ENCODE results near the gene SCD.
A peak's percentile ranks its signal among the peaks of the same experiment; 100 is the strongest.

The SCD gene

DNA sequence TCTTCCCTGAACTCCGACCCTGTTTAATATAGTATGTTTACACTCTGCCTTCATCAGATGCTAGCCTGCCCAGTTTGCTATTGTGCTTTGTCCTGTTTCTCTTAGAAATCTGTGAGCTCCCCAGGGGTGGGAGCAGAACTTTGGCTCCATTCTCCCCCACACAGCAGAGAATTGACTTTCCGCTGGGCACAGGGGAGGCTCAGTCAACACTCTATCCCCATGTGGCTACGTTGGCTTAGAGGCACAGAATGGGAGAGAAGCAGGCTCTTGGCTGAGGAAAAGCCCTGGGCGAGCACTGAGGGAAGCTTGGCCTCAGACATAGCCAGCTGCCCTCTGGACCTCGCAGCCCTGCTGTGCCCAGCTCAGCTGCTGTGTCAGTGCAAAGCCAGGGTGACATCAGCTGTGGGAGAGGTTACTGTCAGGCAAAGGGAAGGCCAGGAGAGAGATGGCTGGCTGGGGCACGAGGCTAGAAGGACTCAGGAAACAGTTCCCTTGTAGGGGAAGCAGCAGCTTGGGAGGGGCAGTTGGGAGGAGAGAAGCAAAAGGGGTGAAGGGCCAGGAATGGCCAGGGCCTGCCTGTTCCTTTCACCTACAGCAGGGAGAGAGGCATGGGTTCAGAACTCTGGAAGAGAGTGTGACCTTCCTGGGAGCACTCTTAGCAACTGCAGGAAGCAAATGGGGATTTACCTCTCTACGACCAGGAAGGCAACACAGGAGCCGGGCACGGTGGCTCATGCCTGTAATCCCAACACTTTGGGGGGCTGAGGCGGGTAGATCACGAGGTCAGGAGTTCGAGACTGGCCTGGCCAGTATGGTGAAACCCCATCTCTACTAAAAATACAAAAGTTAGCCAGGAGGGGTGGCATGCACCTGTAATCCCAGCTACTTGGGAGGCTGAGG lies 5.8 kb upstream of the SCD start:
- DNase-seq = no peak

DNA sequence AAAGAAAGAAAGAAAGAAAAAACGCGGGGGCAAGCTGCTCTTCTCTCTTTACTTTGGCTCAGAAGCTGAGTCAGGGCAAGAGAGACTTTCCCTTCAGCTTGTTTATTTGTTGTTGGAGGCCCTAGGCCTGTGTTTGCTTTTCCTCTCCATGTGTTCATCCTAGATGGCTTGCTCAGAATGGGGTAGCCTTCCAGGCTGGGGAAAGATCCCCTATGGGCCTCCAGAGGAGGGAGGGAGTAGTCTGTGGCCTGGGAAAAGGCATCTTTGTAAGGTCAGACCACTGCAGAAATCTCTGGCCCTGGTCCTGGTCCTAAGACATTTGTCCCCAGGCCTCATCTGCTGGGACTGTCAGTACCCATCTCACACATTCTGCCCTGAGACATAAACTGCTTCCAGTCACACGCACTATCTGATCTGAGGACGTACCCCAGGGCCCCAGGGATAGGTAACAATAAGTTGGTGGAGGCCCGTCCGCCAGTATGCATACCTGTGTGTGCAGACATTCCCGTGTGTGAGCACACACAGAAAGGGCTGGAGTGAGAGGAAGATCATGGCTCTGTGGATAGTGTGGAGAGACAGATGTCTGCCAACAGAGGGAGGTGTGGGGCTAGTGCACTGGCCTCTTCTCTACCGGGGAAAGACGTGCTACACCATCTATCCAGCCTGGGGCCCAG lies 4.9 kb upstream of the SCD start:
- DNase-seq = peak; percentile 27

DNA sequence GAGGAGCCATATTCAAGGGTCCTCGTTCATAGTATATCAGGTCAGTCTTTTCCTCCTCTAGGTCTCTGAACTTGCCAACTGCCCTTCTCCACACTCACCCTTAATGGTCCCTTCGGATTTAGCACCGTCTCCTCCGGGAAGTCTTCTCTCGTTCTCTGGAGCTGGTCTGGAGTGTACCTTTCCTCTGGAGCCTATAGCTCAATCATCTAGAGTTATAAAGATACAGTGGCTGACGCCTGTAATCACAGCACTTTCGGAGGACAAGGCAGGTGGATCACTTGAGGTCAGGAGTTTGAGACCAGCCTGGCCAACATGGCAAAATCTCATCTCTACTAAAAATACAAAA lies 4.4 kb upstream of the SCD start:
- DNase-seq = no peak

GRCh38 chr10:100344241-100344788 lies 2.7 kb upstream of the SCD start:
- no peak for DNase-seq

- DNase-seq = no peak
These were observed 1.3 kb upstream of the SCD start for GRCh38 chr10:100345570-100346330.

DNA sequence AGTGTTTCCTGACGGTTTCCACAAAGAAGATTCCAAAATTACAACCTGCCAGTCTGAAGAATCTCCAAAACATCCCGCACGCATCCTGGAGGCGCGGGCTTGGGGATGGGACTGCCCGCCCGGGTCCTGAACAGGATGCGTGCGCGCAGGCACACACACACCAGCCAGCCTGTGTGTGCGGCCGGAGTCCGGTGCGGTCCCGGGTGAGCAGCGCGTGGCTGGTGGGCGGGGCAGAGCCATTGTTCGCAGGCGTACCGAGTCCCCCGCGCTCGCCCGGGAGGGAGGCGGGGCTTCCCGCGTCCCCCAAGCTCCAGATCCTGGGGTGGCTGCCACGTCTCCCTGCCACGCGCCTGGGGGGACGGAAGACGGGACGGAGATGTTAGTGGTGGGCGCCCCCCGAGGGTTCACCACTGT lies 675 bp upstream of the SCD start:
- DNase-seq = peak; percentile 41

- DNase-seq = no peak
These were observed 649 bp downstream of the SCD start for GRCh38 chr10:100347568-100348195.

DNA sequence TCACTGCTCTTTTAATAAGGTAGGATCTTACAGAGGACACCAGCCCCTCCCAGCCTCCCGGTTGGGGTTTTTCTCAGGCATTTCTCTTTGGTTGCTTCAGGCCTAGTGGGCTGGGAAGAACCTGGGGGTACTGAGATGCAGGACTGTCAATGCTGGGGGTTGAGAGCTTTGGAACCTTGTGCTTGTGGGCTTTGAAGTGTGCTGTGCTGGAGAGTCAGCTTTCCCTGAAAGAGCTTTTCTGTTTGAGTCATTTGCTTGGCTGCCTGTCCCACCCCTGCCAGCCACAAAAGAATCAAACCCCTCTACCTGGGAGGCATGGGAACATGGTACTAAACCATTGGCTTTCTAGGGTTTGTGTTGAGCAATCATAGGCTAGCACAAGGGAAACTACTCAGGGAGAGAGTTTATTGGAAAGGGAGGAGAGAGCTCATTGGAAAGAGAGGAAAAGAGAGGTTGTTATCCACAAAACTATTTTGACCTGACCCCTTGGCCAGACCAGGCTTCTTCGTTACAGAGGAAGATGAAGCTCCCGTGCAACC lies 1.4 kb downstream of the SCD start:
- no peak for DNase-seq

DNA sequence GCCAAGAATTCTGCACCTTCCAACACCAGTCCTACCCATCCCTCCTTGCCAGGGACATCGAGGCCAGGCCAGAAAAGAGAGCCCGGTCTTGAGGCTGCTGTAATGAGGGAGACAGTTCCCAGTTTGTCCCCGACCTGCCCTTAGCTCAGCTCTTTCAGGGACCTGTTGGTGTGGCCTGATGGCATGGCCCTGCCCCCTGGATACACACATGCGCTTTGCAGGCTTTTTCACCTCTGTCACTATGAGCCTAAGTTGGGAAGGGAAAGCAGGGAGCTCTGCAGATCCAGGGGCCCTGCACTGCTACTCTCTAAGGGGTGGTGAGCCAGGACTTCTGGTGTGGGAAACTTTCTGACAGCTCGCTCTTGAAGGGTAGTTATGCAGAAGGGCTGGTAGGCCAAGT lies 2.1 kb downstream of the SCD start:
- DNase-seq = no peak

- no peak for DNase-seq
These were observed 2.6 kb downstream of the SCD start for GRCh38 chr10:100349672-100350071.

GRCh38 chr10:100350914-100351485 lies 4.0 kb downstream of the SCD start:
- DNase-seq = no peak

- DNase-seq = no peak
These were observed 6.9 kb downstream of the SCD start for GRCh38 chr10:100353770-100354485.

DNA sequence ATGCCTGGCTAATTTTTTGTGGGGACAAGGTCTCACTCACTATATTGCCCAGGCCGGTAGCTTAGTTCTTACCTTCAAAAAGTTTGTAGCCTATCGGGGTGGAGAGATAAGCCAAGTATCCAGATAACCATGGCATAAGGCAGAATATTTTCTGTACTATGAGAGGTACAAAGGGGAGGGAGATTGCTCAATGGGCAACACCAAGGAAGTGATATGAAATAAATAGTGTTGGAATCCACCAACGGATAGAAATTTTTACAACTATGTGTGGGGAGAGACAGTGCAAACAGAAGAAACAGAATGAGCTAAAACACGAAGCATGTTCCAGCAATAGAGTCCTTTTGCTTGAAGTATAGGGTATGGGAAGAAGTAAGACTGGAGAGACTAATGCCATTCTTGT lies 8.1 kb downstream of the SCD start:
- DNase-seq = no peak

- no peak for DNase-seq
These were observed 9.3 kb downstream of the SCD start for GRCh38 chr10:100356067-100357017.

DNA sequence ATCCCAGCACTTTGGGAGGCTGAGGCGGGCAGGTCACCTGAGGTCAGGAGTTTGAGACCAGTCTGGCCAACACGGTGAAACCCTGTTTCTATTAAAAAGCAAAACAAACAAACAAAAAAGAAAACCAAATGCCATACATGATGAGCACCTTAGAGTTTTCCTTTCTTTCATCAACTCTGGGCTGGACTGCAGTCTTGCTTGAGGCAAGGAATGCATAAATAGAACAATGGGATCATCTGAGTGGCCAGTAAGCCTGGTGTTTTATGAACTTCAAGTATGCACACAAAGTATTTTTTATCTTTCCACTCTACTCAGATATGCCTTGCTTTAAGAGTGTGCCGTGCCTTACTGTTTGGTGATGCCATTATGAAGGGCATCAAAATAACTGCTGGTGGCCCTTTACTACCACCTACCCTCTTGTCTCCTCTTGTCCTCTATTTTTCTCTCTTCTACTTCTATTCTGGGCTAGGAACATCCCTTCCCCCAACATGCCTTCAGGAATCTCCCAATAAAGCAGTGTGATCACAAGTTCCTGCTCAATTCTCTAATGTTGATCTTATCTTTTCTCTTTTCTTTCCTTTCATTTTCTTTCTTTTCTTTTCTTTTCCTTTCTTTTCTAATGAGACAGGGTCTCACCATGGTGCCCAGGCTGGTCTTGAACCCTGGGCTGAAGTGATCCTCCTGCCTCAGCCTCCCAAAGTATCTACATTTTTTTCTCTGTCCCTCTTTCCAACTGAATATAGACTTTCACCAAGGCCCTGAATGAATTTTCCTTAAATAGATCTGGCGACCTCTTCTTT lies 10.2 kb downstream of the SCD start:
- DNase-seq = no peak

DNA sequence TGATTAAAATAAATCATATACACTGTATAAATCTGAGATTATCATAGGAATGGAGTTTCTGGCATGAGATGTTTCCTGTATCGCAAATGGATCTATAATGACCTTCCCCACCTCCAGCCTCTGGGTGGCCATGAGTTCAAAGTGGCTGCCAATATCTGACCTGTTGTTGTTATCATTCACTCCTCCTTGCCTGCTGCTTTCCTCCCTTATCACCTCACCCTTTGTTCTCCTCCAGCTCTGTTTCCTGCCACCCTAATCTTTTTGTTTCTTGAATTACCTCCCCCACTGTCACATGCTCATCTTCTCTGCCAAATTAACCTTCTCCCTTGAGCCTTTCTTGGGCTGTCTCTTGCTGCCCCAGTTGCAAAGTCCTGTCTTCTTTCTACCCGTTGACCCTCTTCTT lies 12.0 kb downstream of the SCD start:
- DNase-seq = no peak

GRCh38 chr10:100359529-100360150 lies 12.6 kb downstream of the SCD start:
- DNase-seq = no peak

GRCh38 chr10:100360234-100360633 lies 13.2 kb downstream of the SCD start:
- no peak for DNase-seq
